DMS153 (cell line): ENCODE measurements around the gene AKR1C1.
"Not testable (repeated sequence)": the region's sequence is repeated elsewhere in the genome, so short reads cannot be mapped to it uniquely, and the experiment has no call there.

ENCODE experiments used
- DNase-seq: peaks from one replicate; lab custom pipeline; 2025; lab: John Stamatoyannopoulos, UW

AKR1C1 gene

GRCh38 chr10:4984223-4984622 lies 21.0 kb downstream of the AKR1C1 start:
- DNase-seq: no peak

DNA sequence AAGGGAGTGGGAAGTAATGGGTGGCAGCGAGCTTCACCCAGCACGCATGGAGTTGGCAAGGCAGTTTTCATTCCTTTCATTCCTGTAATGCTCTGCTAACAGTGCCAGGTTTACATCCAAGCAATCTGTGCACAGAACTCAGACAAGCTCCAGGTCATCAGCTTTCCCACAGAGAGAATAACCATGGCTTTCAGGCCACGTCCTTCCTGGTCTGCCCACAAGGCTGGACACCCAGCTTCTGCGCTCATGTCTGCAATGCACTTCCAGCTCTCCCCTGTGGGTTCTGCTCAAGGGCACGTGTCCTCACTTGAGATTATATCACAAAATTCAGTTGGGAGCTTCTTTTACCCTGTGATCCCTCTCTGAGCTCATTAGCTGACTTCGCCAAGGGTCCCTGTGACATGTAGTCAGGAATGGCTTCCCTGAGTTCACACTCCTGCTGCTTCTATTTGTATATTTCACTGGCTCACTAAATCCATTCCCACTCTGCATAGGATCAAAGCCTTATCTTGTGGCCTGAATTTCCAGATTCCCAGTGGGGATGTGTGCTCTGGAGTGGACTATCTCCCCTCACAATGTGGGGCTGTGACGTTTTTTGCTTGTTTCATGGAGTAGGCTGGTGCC lies 21.9 kb downstream of the AKR1C1 start:
- no peak for DNase-seq

GRCh38 chr10:4988000-4988641 lies 24.9 kb downstream of the AKR1C1 start:
- DNase-seq: not testable (repeated sequence)

GRCh38 chr10:4990217-4990616 lies 27.0 kb downstream of the AKR1C1 start:
- DNase-seq: no peak

- not testable (repeated sequence) for DNase-seq
Measured at GRCh38 chr10:4991463-4991862, 28.2 kb downstream of the AKR1C1 start.

- DNase-seq: not testable (repeated sequence)
Measured at GRCh38 chr10:4992564-4992963, 29.3 kb downstream of the AKR1C1 start.

- not testable (repeated sequence) for DNase-seq
Measured at GRCh38 chr10:4994260-4994659, 31.0 kb downstream of the AKR1C1 start.

GRCh38 chr10:4998671-4999070 lies 35.5 kb downstream of the AKR1C1 start:
- no peak for DNase-seq

GRCh38 chr10:5002013-5002727 lies 39.0 kb downstream of the AKR1C1 start:
- DNase-seq: no peak

- not testable (repeated sequence) for DNase-seq
Measured at GRCh38 chr10:5003127-5004029, 40.2 kb downstream of the AKR1C1 start, which contains the start of gene AKR1C2. Gene AKR1C2 (minus strand): TSS chr10:5003857. CDS start chr10:5003835, 22 bp downstream.

- not testable (repeated sequence) for DNase-seq
Measured at GRCh38 chr10:5004030-5004385, 40.8 kb downstream of the AKR1C1 start.

GRCh38 chr10:5004501-5004900 lies 41.3 kb downstream of the AKR1C1 start:
- DNase-seq: not testable (repeated sequence)

DNA sequence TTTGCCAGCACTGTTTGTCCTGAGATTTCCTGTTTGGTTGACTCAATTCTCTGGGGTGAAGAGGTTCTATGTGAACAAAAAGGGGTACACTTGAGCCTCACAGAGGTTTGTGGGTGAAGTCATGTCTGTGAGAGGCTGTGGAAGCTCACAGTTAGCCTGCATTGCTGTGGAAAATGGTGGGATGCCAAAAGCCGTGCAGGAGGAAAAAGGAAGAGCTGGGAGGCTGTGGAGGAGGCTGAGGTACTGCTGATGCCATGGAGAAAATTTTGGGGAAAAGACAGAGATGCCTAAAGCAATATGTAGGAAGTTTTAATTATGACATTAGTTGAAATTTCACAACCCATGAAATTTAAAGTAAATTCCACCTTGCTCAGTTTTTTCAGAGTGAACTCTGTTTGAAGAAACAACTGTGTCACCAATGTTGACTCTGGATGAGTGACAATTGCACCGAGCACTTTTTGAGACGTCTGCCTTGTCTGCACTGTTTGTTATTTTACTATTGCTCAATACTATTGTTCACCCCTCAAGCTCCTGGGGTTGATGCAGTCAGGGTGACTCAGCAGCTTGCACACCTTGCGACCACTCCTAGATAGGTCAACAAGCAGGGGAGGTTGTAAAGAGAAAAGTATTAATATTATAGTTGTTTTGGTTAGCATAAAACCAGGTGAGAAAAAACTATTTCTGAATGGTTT lies 45.8 kb downstream of the AKR1C1 start:
- DNase-seq: not testable (repeated sequence)

DNA sequence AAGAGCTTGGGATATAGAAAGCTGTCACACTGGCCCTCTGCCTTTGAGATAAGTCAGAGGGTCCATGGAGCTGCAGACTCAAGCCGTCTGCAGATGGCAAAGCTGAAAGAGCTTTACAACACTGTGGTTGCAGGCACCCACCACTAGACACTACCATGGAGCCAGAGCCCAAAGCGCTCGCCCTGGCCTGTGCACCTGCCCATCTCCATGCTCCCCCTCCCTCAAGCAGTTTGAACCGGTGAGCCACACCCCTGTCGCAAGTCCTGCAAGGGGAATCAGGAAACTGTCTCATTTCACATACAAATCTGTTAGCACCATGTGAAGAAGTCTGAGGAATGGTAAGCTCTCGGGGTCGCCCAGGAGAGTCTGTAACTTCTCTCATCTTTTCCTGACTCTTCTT lies 46.8 kb downstream of the AKR1C1 start:
- DNase-seq: not testable (repeated sequence)

GRCh38 chr10:5011392-5011791 lies 48.2 kb downstream of the AKR1C1 start:
- not testable (repeated sequence) for DNase-seq

DNA sequence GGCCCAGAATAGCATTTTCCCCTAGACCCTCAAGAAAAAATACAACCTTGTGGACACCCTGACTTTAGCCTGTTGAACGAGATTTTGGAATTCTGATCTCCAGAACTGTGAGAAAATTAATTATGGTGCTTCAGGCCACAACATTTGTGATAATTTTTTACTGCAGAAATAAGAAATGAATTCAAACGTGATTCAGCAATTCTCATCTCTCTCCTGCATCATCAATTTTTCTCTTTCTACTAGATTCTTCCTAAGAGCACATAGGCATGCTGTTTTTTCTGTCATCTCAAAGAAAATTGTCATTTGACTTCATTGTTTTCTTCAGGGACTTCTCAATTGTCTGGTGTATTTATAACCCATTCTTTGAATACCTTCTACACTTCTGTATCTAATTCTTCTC lies 49.4 kb downstream of the AKR1C1 start:
- DNase-seq: no peak

DNA sequence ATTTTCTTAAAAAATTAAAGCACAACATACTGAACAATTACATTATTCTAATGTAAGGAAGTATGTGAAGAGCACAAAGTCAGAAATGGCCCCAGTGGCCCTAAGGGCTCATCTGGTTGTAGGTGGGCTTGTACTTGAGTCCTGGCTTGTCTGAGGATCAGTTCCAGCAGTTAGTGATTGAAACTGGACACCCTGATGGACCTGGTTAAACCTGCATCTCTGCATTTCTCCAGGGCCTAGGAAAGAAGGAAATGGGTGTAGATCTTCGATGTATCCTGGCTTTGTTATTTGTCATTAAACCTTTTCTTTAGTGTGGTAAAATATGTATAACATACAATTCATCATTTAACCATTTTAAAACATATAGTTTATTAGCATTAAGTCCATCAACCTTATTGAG lies 50.2 kb downstream of the AKR1C1 start:
- DNase-seq: no peak

DNA sequence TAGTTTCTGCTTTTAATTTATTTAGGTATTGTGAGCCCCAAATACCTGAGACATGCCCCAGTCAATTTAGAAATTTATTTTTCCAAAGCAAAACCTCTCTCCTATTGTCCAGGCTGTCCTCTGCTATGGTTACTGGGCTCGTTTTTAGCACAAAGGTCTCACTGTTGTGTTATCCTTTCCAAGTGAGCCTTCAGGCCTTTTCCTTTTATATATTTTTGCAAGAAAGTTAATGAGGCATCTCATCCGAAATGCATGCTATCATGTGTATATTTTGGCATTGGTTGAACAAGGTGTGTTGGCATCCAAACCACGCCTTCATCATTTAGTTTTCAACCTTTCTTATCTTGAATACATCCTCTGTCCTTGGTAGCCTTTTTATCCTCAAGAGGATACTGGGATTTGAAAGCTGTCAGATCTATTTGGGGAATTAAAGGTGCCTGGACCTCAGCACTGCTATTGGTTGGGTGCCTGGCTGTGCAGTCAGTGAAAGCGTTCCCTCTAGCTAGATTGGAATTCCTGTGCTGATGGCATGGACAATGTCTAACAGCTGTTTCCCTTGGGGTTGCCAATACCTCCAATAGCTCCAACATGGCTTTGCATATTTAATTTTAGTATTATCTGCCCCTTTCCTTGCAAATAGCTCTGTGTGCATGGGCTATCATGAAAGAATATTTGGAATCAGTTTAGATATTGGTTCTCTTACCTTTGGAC lies 51.1 kb downstream of the AKR1C1 start:
- DNase-seq: not testable (repeated sequence)

DNA sequence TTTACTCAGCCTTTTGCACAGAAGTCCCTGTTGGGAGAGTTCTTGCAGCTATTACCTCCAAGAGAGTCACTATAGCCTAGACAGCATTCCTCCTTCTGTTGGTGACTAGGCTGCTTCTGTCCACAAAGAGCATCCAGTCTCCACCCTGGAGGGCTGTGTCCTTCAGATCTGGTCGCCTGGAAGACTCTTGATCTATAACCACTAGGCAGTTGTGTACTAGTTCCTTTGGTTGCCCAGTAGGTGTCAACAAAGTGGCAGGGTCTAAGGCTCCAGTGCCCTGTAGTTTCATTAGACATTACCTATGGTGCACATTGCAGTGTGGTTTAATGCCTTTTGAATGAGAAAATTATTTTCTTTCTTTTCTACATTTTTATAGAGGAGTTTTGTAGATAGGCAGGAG lies 51.7 kb downstream of the AKR1C1 start:
- no peak for DNase-seq

- no peak for DNase-seq
Measured at GRCh38 chr10:5018134-5018533, 54.9 kb downstream of the AKR1C1 start.
